ENCODE results near the gene FAM228A.

- TF ChIP-seq, protein P1, sequence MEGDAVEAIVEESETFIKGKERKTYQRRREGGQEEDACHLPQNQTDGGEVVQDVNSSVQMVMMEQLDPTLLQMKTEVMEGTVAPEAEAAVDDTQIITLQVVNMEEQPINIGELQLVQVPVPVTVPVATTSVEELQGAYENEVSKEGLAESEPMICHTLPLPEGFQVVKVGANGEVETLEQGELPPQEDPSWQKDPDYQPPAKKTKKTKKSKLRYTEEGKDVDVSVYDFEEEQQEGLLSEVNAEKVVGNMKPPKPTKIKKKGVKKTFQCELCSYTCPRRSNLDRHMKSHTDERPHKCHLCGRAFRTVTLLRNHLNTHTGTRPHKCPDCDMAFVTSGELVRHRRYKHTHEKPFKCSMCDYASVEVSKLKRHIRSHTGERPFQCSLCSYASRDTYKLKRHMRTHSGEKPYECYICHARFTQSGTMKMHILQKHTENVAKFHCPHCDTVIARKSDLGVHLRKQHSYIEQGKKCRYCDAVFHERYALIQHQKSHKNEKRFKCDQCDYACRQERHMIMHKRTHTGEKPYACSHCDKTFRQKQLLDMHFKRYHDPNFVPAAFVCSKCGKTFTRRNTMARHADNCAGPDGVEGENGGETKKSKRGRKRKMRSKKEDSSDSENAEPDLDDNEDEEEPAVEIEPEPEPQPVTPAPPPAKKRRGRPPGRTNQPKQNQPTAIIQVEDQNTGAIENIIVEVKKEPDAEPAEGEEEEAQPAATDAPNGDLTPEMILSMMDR (IDR thresholded peaks at IDR 0.05): no peak
- TF ChIP-seq RXRA (IDR thresholded peaks at IDR 0.05; ENCODE audit: borderline replicate concordance, low read depth): no peak
Observed at GRCh38 chr2:24169023-24169422, 5.8 kb upstream of the FAM228A start.

Measured in SK-N-SH (cell line).